GM12801 (cell line): ENCODE data around the gene GPC1.

Experiments used
- TF ChIP-seq, protein P1 (sequence below): IDR thresholded peaks from one replicate; pipeline ENCODE4 v1.5.1; 2011; ENCODE audit warnings: control low read depth; ENCODE audit not compliant: insufficient read length; ENCODE audit errors: extremely low read depth

The GPC1 gene

DNA sequence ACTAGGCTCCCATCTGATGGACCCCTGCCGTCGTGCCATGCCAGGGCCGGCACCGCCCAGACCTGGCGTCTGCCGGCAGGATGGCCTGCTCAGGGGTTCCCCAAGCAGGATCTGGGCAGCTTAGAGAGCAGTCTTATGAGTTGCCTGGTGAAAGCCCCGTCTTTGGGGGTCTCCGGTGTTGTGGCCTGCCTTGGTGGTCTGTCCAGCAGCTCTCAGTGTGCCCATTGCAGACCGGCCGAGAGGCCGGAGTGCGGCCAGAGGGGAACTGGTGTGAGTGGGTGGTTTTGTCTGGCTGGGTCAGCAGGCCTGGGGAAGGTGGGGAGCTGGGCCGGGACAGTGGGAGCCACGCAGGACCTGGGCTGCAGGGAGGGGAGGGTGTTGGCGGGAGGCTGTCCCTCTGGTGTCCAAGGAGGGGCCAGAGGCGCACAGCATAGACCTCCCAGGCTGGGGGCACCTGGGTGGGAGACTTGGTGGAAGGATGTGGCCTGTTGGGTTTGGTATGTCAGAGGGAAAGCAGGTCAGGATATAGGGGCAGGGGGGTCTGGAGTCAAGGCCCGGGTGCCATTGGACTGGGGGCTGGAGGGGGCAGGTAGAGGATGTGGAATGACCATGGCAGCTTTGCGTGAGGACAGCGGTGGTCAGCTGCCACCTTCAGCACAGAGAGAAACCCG lies 16.5 kb downstream of the GPC1 start:
- TF ChIP-seq, protein P1, sequence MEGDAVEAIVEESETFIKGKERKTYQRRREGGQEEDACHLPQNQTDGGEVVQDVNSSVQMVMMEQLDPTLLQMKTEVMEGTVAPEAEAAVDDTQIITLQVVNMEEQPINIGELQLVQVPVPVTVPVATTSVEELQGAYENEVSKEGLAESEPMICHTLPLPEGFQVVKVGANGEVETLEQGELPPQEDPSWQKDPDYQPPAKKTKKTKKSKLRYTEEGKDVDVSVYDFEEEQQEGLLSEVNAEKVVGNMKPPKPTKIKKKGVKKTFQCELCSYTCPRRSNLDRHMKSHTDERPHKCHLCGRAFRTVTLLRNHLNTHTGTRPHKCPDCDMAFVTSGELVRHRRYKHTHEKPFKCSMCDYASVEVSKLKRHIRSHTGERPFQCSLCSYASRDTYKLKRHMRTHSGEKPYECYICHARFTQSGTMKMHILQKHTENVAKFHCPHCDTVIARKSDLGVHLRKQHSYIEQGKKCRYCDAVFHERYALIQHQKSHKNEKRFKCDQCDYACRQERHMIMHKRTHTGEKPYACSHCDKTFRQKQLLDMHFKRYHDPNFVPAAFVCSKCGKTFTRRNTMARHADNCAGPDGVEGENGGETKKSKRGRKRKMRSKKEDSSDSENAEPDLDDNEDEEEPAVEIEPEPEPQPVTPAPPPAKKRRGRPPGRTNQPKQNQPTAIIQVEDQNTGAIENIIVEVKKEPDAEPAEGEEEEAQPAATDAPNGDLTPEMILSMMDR = no peak

DNA sequence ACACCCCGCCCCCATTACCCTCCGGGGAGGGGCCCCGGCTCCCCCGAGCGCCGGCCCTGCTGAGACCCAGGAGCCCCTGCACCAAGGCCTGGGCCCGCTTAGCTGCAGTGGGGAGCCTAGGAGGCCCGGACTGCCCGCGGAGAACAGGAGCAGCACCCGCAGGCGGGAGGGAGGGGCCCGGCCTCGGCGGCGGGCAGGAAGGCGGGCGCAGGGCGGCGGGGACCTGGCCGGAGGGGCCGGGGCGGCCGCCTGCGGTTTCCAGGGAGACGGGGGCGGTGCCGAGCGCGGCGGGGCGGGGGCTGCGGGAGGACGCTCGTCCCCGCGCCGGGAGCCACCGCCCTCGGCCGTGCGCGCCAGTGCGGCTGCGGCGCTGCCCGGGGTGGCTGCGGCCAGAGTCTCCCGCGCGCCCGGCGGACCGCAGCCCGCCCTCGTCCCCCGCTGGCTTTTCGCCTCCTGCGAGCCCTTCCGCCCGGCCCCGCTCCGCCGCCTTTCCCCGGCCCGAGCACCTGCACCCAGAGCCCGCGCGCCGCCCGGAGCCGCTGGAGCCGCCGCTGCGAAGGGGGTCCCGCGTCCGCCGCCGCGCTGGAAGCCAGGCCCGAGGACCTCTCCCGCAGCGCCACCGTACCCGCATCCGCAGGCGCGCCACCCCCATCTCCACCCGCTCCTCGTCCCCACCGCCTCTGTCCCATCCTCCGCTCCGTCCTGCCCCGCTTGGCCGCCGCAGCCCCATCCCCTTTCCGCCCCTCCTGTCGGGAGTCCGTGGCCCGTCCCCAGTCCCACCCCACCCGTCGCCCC lies 17.2 kb downstream of the GPC1 start:
- TF ChIP-seq, protein P1 = no peak

DNA sequence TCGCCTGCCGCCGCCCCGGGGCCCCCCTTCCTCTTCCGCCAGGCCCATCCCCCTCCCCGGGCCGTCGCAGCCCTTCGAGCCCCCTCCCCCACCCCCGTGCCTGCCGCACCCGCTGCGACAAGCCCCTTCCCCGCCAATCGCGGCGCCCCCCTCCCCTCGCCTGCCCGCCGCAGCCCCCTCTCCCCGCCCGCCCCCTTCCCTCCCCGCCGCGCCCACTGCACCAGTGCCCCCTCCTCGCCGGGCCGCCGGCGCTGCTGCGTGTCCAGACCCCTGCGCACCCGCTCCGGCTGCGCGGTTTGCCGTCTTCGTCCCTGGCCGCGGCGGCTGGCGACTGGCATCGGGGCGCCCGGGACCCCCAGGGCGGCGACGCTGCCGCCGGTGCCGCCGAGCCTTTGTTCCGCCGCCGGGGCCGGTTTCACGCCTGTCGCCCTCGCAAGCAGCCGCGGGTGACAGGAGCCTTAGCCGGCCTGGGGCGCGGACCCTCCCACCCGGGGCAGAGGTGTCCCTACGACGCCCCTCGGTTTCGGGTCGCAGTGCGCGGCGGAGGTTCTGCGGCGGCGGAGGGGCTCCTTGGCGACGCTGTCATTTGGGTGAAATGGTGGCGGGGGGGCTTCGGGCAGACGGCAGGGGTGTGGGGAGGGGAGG lies 18.1 kb downstream of the GPC1 start:
- TF ChIP-seq, protein P1 = no peak

DNA sequence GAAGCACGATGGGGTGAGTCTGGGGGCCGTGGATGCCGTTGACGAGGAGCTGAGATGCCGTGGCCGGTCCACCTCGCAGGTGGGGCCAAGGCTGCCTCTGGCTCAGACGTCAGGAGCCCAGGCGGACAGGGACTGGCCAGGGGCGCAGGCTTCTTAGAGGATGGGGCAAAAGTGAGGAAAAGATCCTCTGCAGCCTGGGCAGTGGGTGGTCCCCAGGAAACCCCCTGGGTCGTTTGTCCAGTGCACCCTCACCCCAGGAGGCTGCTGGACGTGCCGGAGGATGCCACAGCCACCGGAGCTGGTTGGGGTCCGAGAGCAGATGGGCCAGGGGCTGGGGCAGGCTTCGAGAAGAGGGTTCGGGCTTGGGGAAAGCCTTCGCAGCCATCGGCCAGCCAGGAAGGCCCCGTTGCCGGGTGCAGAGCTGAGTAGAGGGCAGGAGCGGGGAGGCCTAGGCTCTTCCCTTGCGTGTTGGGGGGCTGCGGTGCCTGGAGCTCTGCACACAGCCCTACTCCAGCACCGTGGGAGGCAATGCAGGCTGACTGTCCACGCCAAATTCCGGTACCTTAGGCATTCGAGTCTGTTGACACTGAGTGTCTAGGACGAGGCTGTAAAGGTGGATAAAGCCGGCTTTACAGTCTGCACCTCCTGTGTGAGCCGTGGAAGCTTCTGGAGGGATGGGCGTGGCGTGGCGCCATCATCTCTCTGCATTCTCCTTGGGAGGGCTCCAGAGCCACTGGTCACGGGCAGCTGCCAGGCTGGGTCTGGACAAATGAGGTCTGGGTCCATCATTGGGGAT lies 18.8 kb downstream of the GPC1 start:
- TF ChIP-seq, protein P1 = no peak

DNA sequence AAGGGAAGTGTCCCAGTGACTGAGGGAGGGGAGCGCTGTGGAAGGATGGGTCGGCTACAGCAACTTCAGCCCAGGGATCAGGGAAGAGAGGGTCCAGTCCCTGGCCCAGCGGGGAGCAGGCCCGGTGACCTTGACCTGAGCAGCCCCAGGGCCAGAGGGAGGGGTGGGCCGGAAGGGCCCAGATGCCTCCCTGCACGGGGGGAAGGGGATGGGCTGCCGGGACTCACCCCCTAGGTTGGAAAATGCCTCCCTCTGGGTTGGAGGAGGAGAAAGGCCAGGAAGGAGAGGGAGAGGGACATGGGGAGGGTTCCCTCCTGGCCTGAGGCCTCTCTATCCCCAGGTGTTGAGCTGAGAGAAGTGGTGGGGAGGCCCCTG lies 19.8 kb downstream of the GPC1 start:
- TF ChIP-seq, protein P1 = no peak

DNA sequence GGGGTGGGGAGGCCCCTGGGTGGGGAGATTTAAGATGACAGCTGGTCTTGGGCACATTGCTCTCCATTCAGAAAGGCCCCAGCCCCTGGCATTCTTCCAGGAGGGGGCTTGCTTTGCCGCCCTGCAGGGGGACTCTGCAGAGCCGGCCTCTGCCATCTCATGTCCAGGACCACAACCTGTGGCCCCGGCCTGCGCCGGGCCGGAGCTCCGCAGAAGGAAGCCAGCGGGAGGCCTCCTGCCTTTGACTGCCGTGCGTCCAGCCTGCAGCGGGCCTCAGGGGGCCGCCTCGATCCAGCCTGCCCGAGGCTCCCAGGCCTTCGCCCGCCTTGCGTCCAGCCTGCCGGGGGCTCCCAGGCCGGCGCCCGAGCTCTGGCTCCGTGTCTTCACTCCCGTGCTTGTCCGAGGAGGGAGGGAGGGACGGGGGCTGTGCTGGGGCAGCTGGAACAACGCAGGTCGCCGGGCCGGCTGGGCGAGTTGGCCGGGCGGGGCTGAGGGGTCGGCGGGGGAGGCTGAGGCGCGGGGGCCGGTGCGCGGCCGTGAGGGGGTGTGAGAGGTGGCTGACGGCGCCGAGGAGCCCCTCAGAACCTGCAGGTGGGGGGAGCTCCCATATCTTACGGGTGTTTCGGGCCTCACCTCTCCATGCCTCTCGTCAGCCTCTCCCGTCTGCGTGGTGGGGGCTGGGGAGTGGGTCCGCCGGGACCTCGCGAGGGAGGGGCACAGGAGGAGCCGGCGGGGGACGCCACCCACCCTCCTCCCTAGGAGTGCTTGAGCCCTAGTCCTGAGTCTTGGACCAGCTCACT lies 20.4 kb downstream of the GPC1 start:
- TF ChIP-seq, protein P1 = no peak
